Fibroblast of skin of abdomen (primary cell): ENCODE data around the gene RBM23. TPM values are rescaled to one million over a fixed set of nuclear protein-coding genes. Genes with fewer than 3 reads are reported as not detected.
"Not testable (repeated sequence)": the region's sequence is repeated elsewhere in the genome, so short reads cannot be mapped to it uniquely, and the experiment has no call there.

ENCODE experiments used
- DNase-seq: peaks from one replicate; pipeline ENCODE4 v3.0.0-alpha.2; 2013
- polyA plus RNA-seq, 2 experiments: library from polyadenylated mRNA; unstranded; fragments of 120-200 nt; gene quantifications; one replicate each; pipeline ENCODE4 v1.2.1, GENCODE V29; 2013; ENCODE audit not compliant: insufficient read length in 2 of 2

RBM23 gene
- 43.2 TPM for polyA plus RNA-seq (2013, experiment 1 of 2; ENCODE audit: insufficient read length)
- 40.8 TPM for polyA plus RNA-seq (2013, experiment 2 of 2; ENCODE audit: insufficient read length)

DNA sequence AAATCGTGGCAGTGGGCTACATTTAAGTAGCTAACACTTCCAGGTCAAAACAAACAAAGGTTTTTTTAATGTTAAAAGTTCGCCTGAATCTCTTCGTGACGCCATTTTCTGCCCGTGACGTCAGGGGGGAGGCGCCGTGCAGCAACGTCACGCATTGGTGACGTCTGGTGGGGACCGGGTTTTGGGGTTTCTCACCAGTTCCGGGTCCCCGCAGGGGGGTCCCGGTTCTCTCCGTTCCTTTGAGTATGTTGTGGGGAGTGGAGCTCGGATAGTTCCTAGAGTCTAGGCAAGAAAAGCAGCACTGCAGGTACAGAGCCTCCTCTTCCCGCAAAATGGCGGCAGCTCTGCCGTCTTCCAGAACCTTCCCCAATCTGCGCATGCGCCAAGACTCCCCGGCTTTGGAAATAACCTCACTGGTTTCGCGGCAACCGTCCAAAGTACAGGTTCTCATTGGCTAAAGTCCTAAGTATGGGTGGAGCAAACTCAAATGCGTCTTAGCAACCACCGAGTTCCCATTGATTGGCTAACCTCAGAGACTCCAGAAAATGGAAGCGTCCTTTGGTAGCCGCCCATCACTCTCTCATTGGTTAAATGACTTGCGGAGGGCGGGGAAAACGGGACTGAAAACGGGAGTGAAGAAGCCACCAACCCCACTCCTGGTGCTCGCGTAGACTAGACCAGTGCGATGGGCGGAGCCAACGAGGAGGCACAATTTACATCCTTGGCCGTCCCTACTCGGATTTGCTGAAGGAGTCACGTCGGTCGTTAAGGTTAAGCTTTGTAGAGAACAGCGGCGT lies at the start of gene RBM23:
TSS of gene RBM23 (minus strand) at position 346 of the 797 bp plus-strand sequence.
- DNase-seq: peak; percentile 100

DNA sequence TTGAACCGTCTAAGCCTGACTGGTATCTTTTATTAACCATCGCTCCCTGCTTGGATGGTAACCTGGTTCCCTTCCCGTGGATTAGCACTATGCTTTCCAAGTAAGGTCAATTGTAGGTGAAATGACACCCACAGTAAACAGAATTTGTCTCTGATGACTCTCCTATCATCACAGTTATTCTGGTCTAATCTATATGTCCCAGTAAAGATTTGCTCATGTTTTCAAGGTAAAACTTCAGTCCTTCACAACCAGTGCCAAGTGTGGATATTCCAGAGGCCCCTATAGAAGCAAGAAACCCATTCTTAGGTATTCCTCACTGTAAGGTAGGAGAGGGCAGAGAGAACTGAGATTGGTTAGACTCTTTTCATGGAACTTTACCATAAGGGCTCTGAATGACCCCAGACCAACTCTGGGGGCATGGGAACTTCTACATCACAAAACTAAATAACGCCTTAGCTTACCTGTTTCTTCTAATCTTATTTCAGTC lies 47.9 kb upstream of the RBM23 start:
- DNase-seq: no peak

DNA sequence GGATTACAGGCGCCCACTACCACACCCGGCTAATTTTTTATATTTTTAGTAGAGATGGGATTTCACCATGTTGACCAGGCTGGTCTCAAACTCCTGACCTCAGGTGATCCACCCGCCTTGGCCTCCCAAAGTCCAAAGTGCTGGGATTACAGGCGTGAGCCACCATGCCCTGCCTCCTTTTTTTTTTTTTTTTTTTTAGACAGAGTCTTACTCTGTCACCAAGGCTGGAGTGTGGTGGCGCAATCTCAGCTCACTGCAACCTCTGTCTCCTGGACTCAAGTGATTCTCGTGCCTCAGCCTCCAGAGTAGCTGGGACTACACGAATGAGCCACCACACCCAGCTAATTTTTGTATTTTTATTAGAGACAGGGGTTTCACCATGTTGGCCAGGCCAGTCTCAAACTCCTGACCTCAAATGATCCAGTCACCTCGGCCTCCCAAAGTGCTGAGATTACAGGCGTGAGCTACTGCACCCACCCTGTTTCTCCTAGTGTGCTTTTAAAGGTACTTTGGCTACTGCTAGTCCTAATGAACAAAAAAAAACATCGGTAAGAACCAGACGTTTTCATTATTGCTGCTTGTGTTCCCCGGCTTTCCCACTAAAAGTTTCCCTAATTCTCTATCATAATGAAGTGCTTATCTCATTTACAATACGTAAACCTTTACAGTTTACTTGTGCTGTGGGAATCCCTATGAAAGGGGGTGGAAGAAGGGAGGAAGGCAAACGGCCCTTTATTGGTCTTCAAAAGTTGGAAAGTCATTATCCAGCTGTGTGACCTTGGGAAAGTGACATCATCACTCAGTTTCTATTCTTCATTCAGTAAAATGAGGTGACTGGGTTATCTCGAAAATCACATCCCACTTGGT lies 47.2 kb upstream of the RBM23 start:
- DNase-seq: not testable (repeated sequence)

DNA sequence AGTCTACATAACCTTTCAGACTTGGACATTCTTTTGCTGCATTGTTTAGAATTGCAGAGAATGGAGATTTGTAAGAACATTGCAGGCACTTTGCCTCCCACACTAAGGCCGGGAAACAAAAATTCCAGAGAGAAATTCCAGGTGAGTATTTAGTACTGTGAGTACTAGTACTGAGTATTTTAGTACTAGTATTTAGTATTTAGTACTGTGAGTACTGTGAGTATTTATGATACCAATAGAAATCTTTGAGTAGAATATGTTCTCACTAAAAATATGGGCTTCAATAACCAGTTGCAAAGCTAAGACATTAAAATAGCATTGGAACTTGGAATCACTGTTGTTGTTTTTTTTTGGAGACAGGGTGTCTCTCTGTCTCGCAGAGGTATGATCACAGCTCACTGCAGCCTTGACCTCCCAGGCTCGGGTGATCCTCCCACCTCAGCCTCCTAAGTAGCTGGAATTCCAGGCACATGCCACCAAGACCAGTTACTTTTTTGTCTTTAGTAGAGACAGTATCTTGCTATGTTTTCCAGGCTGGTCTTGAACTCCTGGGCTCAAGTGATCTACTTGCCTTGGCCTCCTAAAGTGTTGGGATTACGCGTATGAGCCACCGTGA lies 43.2 kb upstream of the RBM23 start:
- no peak for DNase-seq

DNA sequence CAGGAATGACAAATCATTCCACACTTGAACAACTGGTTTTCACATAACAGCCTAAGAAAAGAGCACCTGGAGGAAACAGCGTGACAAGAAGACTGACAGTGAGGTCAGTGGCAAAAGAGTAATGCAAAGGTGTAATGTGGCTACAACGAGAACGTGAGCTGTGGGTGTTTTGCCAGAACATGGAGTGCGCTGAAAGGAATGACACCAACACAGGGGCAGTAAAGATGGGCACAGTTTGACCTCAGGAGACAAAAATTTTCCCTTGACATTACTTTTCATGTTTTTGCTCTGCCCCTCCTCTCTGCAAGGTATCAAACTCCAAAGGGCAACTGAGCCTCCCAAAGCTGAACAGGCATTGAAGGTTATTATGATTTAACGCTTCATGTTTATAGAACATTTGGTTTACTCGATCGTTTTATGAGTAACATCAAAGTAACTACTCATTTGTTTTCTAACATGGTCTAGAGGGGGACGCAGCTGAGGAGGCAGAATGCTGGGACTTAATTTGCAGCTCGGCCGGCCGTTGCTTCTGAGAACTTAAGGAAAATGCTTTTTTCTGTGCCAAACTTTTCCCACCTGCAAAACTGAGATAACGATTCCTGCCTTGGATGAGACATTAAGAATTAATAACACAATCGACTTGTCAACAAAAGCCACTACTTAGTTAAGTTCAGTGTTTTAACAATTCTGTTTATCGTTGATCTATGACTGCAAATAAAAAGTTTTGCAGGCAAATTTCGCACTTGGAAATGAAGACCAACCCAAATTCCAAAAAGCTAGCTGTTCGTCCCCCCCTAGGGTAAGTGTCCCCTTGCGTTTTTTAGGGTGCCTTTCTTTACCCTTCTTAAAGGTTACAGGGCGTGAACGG lies 37.0 kb upstream of the RBM23 start:
- DNase-seq: no peak

DNA sequence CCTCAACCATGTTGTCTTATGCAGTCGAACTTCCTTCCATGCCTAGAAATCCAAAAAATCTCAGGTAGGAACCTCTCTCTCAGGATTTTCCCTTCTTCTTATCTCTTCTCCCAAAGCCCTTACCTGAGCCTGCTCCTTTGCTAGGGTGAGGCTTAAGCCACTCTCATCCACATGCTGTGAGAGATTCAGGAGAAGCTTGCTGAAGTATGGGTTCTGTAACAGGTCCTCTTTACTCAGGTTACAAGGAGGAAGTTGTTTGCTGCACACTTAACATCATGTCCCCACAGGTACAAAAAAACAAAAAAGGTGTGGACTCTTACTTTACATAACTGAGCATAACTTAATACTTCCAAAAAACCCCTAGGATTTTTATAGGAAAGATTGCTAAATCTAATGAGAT lies 33.5 kb upstream of the RBM23 start:
- DNase-seq: no peak

DNA sequence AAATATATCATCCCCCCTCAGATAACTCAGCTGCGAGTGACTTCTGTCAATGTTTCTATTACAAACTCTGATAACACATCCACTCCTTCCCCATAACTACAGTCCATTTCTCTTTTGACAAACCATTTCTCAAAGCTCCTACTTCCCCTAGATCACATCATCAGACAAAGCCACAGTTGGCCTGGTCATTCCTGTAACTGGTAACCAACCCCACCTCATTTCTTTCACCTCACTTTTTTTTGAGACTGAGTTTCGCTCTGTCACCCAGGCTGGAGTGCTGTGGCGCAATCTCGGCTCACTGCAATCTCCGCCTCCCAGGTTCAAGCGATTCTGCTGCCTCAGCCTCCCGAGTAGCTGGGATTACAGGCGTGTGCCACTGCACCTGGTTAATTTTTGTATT lies 32.8 kb upstream of the RBM23 start:
- not testable (repeated sequence) for DNase-seq

DNA sequence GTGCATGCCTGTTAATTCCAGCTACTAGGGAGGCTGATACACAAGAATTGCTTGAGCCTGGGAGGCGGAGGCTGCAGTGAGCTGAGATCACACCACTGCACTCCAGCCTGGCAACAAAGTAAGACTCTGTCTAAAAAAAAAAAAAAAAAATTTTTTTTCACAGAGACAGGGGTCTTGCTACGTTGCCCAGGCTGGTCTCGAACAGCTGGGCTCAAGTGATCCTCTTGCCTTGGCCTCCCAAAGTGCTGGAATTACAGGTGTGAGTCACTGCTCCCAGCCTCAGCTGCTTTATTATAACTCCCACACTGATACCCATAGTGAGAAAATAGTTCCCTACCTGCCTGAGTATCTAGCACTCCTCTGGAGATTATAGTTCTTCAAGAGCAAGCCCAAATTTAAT lies 26.7 kb upstream of the RBM23 start:
- no peak for DNase-seq

DNA sequence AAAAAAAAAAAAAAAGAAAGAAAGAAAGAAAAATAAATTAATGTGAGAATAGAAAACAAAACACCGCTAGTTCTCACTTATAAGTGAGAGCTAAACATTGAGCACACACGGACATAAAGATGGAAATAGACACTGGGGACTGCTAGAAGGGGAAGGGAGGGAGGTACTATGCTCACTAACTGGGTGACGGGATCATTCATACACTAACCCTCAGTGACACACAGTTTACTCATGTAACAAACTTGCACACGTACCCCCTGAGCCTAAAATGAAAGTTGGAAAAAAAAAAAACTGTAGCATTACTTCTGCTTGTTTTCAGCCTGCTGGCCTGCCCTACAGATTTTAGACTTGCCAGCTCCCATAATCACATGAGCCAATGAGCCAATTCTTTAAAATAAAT lies 20.7 kb upstream of the RBM23 start:
- peak; percentile 65 for DNase-seq

DNA sequence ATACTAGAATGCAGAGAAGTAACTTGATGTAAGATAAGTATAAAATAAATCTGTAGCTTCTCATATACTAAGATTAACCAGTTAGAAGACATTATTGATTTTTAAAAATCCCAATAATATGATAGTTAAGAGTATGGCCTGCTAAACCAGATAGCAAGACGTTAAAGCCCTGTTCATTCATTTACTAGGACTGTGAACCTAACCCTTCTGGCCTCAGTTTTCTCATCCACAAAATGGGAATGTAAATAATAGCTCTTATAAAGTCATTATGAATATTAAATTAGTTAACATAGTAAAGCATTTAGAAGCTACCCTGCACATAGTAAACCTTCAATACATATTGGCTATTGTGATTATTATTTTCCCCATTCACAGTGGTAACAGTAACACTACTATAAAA lies 16.2 kb upstream of the RBM23 start:
- no peak for DNase-seq

DNA sequence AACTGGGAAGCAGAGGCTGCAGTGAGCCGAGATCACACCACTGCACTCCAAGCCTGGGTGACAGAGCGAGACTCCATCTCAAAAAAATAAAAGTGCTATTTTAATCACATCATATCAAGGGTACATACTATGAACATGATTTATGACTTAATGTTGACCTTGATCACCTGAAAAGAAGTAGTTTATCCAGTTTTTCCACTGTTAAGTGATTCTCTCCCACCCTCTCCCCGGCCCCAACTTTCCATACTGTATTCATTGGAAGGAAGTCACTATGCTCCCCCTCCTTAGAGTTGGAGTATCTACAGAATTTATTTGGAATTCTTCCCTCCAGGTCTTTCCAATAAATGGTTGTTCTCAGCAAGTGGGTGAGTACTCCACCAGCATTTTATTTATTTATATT lies 13.2 kb upstream of the RBM23 start:
- no peak for DNase-seq

DNA sequence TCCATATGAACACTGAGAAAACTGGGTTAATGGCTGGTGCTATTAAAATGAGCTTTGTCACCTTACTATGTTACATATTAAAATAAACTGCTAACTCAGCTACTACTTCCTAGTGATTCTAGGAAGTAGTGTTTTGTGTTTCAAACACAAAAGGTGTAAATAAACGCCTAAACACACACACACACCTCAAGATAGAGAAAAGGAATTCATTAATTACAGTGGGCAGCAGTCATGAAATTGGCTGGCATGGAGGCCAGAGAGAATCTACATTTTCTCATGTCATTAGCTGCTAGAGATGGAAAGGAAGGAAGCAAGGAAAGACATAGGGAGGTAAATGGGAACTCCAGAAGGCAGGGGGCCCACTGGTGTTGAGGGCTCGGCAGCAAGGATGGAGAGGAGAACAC lies 11.0 kb upstream of the RBM23 start:
- DNase-seq: no peak

DNA sequence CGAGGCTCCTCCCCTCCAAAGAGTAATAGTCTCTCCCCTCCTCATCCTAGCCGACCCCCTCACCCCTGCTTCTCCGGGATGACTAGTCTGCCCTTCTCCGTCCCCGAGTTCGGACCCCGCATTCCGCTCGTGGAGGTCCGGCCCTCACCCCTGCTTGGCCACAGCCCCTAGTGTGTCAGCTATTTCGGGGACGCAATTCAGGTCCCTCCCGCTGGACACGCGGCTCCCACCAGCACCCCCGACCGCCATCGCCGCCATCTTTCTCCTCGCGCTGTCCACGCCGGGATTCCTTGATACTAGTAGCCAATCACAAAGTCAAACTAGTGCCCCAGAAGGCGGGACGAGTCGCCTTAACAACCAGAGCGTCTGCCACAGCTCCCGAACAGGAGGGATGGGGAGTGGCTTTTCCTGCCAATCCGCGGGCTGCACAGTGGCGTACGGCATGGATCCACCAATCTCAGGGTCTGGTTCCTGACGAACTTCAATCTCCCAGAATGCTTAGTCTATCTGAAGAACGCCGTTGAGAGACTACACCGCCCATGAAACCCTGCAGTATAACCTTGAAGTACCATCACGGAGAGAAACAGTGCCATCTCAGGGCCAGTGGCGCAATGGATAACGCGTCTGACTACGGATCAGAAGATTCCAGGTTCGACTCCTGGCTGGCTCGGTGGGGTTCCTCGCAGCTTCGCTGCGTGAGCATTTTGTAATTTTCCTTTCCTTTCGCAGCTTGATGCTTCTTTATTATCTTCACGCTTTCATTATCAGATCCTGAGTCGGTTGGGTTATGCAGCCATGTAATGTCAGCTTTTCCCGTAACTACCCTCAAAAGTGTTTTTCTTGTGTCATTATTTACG lies 10.4 kb upstream of the RBM23 start, which contains the start of gene PRMT5:
TSS of gene PRMT5 (minus strand) at position 273 of the 857 bp plus-strand sequence. CDS start at position 258, 15 bp downstream.
- DNase-seq: peak; percentile 100

DNA sequence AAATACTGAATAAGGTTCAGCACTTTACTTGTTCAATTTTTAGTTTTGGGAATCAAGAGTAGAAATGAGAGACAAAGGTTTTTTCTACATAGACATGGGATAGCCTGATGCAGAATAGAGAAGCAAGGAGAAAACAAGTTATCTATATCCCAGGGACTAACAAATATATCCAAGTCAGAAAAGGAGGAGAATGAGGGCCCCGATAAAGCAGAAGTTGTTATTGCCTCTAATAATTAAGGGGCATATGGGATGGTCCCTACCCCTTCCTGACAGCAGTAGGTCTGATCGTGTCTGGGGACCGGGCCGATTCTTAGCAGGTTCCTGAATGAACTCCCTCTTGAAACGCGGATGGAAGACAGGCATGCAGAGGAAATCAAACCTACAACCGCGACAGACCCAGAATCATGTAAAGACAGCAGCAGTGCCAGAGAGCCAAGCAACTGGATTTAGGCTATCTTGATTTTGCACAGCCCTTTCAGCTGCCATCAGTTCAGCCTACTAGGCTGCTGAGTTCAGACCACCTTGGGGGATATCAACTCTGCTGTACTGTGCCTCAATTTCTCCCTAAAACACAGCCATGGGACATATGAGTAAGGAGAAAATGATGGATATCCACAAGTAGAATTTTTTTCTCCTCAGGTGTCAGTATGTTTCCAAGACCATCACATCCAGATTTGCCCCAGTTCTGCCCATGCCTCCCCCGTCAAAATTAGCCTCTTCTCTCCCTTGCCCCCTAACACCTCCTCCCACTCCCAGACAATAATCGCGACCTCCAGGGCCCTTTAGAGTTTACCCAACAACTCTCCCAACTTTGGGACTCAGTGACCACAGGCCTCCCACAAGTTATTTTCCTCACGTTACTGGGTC lies 9.5 kb upstream of the RBM23 start:
- DNase-seq: no peak

DNA sequence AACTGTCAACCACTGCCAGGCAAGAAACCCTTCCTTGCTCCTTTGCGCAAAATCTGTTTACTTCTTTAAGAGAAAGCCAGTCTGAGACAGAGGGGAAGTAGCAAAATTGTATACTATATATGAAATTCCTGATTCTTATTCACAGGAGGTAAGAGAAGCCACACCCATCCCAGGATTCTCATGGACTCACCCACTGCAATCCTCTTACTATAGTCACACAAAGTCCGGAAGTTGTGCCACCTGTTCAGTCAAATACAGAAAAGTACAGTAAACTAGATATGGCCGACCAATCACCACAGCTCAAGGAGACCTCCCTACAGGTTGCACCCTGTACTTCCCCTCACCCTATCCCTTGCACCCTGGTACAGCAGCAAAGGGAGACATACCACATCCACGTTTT lies 7.4 kb upstream of the RBM23 start:
- DNase-seq: no peak

DNA sequence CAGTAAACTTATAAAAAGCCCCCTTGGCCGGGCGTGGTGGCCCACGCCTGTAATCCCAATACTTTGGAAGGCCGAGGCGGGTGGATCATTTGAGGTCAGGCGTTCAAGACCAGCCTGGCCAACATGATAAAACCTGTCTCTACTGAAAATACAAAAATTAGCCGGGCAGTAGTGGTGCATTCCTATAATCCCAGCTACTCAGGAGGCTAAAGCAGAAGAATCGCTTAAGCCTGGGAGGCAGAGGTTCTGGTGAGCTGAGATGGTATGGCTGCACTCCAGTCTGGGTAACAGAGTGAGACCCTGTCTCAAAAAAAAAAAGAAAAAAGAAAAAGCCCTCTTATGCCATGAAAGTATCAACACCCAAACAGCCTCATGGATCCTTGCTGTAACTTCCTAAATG lies 6.6 kb upstream of the RBM23 start:
- no peak for DNase-seq

DNA sequence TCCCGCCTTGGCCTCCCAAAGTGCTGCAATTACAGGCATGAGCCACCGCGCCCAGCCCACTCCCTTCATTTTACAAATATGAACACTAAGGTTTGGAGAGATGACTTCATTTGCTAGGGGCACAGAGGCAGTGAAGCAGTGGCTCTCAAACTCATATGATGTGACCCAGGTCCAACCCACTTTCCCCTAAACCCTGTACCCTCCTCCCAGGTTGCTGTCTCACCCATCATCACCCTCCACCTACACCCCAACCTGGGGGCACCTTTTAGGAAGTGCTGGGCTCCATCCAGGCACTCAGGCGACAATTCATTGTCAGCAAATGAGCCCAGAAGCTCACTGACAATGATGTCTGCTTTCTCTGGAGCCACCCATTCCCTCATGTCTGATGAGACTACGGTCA lies 4.8 kb upstream of the RBM23 start:
- DNase-seq: no peak

DNA sequence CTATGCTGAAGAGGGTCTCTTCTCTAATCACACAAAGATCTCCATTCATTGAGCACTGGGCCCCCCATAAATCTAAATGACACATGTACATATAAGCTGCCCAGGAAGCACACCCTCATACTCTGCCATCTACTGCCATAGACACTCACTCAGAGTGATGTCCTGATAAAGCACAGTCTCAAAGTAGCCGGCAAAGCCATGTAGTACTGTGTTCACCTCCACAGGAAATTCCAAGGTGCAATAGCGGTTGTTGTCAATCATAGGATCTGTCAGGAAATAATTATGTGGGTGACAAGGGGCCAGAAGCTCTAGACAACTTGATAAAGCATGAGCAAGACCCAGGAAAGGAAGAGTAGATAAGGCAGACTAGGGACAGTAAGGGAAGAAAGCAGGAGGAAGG lies 3.3 kb upstream of the RBM23 start:
- DNase-seq: no peak

DNA sequence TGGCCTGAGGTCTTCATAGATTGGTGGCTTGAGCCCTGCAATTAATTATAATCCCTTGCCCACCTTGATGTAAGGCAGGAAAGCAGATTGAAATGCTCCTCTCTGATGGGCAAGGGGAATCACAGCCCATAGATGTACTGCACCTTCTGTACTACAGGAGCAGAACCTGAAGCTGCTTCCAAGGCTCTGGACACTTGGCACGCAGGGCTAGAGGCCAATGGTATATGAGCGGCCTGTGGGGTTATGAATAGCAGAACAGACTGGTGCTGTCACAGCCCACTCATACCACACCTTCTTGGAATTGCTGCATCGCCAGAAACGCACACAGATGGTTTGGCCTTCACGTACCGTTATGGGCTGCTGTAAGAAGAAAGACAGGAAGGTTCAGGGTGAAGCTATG lies 1.7 kb upstream of the RBM23 start:
- DNase-seq: no peak

DNA sequence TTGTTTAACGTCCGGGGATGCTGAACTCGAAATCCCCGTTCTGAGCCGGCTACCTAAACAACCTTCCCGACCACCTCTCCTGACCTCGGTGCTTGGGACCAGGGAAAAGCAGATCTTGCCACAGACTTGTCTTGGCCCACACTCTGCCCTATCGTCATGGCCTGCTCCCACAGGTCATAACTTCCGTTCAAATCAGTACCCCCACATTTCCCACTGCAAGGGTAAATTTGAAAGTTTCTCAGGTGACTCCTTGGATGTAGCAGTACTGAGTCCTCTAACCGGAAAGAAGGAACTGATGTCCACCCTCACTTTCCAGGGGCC lies 612 bp upstream of the RBM23 start:
- no peak for DNase-seq
